SK-N-SH treated with all-trans-retinoic acid at 6 μM for 48 hours (cell line): ENCODE results near the gene TDRD7.
A peak's percentile ranks its signal among the peaks of the same experiment; 100 is the strongest.

ENCODE experiments used
- ATAC-seq: fragments of 200-7000 bp; cut with Tn5 transposase; 3 replicates; pipeline ENCODE4 v1.9.1; 2020; ENCODE audit warnings: mild to moderate bottlenecking, moderate library complexity
- ARNTL ChIP-seq: fragments of 450-650 bp; formaldehyde crosslinking; IDR thresholded peaks from 2 replicates; pipeline ENCODE4 v1.5.0; 2020; ENCODE audit warnings: low read depth, mild to moderate bottlenecking, moderate library complexity, borderline replicate concordance
- BACH2 ChIP-seq: fragments of 250-450 bp; sonication (Bioruptor Pico); IDR thresholded peaks from 2 replicates; pipeline ENCODE4 v1.9.0; 2021; ENCODE audit warnings: mild to moderate bottlenecking, borderline replicate concordance
- CREB5 ChIP-seq: fragments of 250-450 bp; sonication (Bioruptor Pico); IDR thresholded peaks from 2 replicates; pipeline ENCODE4 v1.5.1; 2020; ENCODE audit warnings: low read depth, mild to moderate bottlenecking, moderate library complexity
- ESRRG ChIP-seq: fragments of 250-450 bp; sonication (Bioruptor Pico); IDR thresholded peaks from 2 replicates; pipeline ENCODE4 v1.6.1; 2021; ENCODE audit warnings: mild to moderate bottlenecking
- GLIS3 ChIP-seq: fragments of 250-450 bp; sonication (Bioruptor Pico); IDR thresholded peaks from 2 replicates; pipeline ENCODE4 v1.5.0; 2020; ENCODE audit warnings: mild to moderate bottlenecking, moderate library complexity
- ISL1 ChIP-seq: fragments of 250-450 bp; sonication (Bioruptor Pico); IDR thresholded peaks from 2 replicates; pipeline ENCODE4 v2.1.2; 2022; ENCODE audit warnings: mild to moderate bottlenecking, moderate library complexity
- OSR1 ChIP-seq: fragments of 250-450 bp; sonication (Bioruptor Pico); IDR thresholded peaks from 2 replicates; pipeline ENCODE4 v1.8.0; 2022; ENCODE audit warnings: moderate library complexity, mild to moderate bottlenecking, inconsistent platforms
- PPARA ChIP-seq: fragments of 250-450 bp; sonication (Bioruptor Pico); IDR thresholded peaks from 2 replicates; pipeline ENCODE4 v1.5.0; 2020; ENCODE audit warnings: mild to moderate bottlenecking, borderline replicate concordance
- RARB ChIP-seq: fragments of 250-450 bp; sonication (Bioruptor Pico); IDR thresholded peaks from 2 replicates; pipeline ENCODE4 v1.8.0; 2021; ENCODE audit warnings: mild to moderate bottlenecking, moderate library complexity
- SNAI2 ChIP-seq: fragments of 250-450 bp; sonication (Bioruptor Pico); IDR thresholded peaks from 2 replicates; pipeline ENCODE4 v1.5.0; 2020; ENCODE audit warnings: mild to moderate bottlenecking, moderate library complexity
- TCF4 ChIP-seq: fragments of 250-450 bp; sonication (Bioruptor Pico); IDR thresholded peaks from 2 replicates; pipeline ENCODE4 v1.8.0; 2021; ENCODE audit warnings: mild to moderate bottlenecking, moderate library complexity, borderline replicate concordance
- TOX ChIP-seq: fragments of 250-450 bp; sonication (Bioruptor Pico); IDR thresholded peaks from 2 replicates; pipeline ENCODE4 v1.8.0; 2021; ENCODE audit warnings: mild to moderate bottlenecking, moderate library complexity, borderline replicate concordance
- ZC3H10 ChIP-seq: fragments of 250-450 bp; sonication (Bioruptor Pico); IDR thresholded peaks from 2 replicates; pipeline ENCODE4 v1.5.1; 2021; ENCODE audit warnings: mild to moderate bottlenecking, moderate library complexity
- ZFP30 ChIP-seq: fragments of 450-650 bp; formaldehyde crosslinking; IDR thresholded peaks from 2 replicates; pipeline ENCODE4 v1.5.0; 2022; ENCODE audit warnings: mild to moderate bottlenecking, moderate library complexity
- ZNF565 ChIP-seq: fragments of 450-650 bp; formaldehyde crosslinking; conservative IDR thresholded peaks from 2 replicates; pipeline ENCODE4 v1.5.0; 2020; ENCODE audit warnings: low read depth, mild to moderate bottlenecking, moderate library complexity
- ZNF70 ChIP-seq: fragments of 450-650 bp; formaldehyde crosslinking; IDR thresholded peaks from 2 replicates; pipeline ENCODE4 v1.5.0; 2020; ENCODE audit warnings: mild to moderate bottlenecking, moderate library complexity
- ZNF8 ChIP-seq: fragments of 450-650 bp; formaldehyde crosslinking; IDR thresholded peaks from 2 replicates; pipeline ENCODE4 v1.5.0; 2020; ENCODE audit warnings: mild to moderate bottlenecking, moderate library complexity
- TF ChIP-seq, protein P1 (sequence below): fragments of 250-450 bp; sonication (Bioruptor Pico); IDR thresholded peaks from 2 replicates; pipeline ENCODE4 v1.8.0; 2021; ENCODE audit warnings: low read depth, mild to moderate bottlenecking, moderate library complexity, borderline replicate concordance
- TF ChIP-seq, protein P2 (sequence below): fragments of 250-450 bp; sonication (Bioruptor Pico); IDR thresholded peaks from 2 replicates; pipeline ENCODE4 v1.5.1; 2021; ENCODE audit warnings: mild to moderate bottlenecking, moderate library complexity
- TF ChIP-seq, protein P3 (sequence below): fragments of 250-450 bp; sonication (Bioruptor Pico); IDR thresholded peaks from 2 replicates; pipeline ENCODE4 v1.5.0; 2020; ENCODE audit warnings: mild to moderate bottlenecking, moderate library complexity

The TDRD7 gene

DNA sequence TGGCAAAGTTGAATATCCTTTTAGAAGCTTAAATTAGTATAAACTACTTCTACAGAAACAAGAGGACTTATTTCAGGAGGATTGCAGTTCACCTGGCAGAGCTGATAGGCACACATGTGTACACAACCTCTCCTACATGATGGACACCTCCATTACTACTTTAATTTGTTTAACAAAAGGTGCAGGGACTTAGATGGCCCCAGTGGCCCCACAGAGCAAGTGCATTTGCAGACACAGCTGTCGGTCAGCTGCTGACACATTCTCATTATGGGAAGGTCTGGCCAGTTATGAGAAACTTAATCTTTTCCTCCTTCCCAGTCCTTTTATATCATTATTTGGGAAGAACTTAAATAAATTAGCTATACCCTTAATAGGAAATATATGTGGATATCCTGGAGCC lies 28.3 kb downstream of the TDRD7 start:
- no peak for TF ChIP-seq SNAI2 (CRISPR knock-in tag)
- TF ChIP-seq PPARA (CRISPR knock-in tag) = no peak
- no peak for TF ChIP-seq ZNF8
- no peak for TF ChIP-seq TOX (CRISPR knock-in tag)
- TF ChIP-seq, protein P1, sequence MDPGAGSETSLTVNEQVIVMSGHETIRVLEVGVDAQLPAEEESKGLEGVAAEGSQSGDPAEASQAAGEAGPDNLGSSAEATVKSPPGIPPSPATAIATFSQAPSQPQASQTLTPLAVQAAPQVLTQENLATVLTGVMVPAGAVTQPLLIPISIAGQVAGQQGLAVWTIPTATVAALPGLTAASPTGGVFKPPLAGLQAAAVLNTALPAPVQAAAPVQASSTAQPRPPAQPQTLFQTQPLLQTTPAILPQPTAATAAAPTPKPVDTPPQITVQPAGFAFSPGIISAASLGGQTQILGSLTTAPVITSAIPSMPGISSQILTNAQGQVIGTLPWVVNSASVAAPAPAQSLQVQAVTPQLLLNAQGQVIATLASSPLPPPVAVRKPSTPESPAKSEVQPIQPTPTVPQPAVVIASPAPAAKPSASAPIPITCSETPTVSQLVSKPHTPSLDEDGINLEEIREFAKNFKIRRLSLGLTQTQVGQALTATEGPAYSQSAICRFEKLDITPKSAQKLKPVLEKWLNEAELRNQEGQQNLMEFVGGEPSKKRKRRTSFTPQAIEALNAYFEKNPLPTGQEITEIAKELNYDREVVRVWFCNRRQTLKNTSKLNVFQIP = no peak
- TF ChIP-seq RARB = no peak
- TF ChIP-seq ESRRG (CRISPR knock-in tag) = no peak
- no peak for TF ChIP-seq TCF4
- TF ChIP-seq GLIS3 (CRISPR knock-in tag) = no peak
- no peak for TF ChIP-seq ZC3H10 (CRISPR knock-in tag)
- TF ChIP-seq, protein P2, sequence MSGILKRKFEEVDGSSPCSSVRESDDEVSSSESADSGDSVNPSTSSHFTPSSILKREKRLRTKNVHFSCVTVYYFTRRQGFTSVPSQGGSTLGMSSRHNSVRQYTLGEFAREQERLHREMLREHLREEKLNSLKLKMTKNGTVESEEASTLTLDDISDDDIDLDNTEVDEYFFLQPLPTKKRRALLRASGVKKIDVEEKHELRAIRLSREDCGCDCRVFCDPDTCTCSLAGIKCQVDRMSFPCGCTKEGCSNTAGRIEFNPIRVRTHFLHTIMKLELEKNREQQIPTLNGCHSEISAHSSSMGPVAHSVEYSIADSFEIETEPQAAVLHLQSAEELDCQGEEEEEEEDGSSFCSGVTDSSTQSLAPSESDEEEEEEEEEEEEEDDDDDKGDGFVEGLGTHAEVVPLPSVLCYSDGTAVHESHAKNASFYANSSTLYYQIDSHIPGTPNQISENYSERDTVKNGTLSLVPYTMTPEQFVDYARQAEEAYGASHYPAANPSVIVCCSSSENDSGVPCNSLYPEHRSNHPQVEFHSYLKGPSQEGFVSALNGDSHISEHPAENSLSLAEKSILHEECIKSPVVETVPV (CRISPR knock-in tag) = no peak
- no peak for TF ChIP-seq ZFP30 (CRISPR knock-in tag)
- TF ChIP-seq, protein P3, sequence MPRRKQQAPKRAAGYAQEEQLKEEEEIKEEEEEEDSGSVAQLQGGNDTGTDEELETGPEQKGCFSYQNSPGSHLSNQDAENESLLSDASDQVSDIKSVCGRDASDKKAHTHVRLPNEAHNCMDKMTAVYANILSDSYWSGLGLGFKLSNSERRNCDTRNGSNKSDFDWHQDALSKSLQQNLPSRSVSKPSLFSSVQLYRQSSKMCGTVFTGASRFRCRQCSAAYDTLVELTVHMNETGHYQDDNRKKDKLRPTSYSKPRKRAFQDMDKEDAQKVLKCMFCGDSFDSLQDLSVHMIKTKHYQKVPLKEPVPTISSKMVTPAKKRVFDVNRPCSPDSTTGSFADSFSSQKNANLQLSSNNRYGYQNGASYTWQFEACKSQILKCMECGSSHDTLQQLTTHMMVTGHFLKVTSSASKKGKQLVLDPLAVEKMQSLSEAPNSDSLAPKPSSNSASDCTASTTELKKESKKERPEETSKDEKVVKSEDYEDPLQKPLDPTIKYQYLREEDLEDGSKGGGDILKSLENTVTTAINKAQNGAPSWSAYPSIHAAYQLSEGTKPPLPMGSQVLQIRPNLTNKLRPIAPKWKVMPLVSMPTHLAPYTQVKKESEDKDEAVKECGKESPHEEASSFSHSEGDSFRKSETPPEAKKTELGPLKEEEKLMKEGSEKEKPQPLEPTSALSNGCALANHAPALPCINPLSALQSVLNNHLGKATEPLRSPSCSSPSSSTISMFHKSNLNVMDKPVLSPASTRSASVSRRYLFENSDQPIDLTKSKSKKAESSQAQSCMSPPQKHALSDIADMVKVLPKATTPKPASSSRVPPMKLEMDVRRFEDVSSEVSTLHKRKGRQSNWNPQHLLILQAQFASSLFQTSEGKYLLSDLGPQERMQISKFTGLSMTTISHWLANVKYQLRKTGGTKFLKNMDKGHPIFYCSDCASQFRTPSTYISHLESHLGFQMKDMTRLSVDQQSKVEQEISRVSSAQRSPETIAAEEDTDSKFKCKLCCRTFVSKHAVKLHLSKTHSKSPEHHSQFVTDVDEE (CRISPR knock-in tag) = no peak
- no peak for TF ChIP-seq ZNF70
- TF ChIP-seq CREB5 (CRISPR knock-in tag) = no peak
- TF ChIP-seq ZNF565 (CRISPR knock-in tag) = no peak
- ATAC-seq = no peak

- ATAC-seq = no peak
- TF ChIP-seq ESRRG (CRISPR knock-in tag) (no peak), OSR1 (CRISPR knock-in tag) (no peak), ISL1 (CRISPR knock-in tag) (peak; percentile 40; the same call in 1 of the 2 replicates), ZFP30 (CRISPR knock-in tag) (no peak), BACH2 (CRISPR knock-in tag) (no peak)
- TF ChIP-seq, protein P1 = no peak
These were observed 29.8 kb downstream of the TDRD7 start for GRCh38 chr9:97441729-97442128.

DNA sequence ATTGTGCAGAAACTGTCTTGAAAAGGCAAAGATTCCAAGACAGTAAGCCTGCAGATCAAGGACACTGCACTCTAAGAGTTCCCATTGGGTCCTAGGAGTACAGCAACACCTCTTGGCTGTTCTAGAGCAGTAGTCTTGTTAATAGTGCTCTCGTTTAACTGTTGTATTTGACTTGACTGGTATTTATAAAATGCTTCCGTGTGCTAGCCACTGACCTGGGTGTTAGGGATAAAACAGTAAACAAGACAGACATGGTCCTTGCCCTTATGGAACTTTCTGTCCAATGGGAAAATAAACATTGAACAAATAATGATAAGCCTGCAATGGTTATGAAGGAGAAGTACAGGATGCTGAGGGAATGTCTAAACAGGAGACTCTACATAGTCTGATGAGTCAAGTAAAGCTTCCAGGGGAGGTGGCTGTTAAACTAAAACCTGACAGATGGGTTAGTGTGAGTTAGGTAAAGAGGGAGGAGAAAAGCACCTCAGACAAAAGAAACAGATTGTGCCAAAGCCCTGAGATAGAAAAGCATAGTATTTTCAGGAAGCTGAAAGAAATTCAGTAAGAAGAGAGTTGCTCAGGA lies 33.3 kb downstream of the TDRD7 start:
- no peak for ATAC-seq
- TF ChIP-seq ARNTL (CRISPR knock-in tag) = no peak
- TF ChIP-seq, protein P3 (CRISPR knock-in tag) = no peak
